Activated naive CD8-positive, alpha-beta T cell treated with anti-CD3 and anti-CD28 coated beads, Interleukin-2, amount 10 ng/mL, durations not matched to agents 7 days and 5 days (primary cell): ENCODE measurements around the gene CDC6. TPM values are rescaled to one million over a fixed set of nuclear protein-coding genes. Genes with fewer than 3 reads are reported as not detected.

ENCODE experiments used
- ATAC-seq: fragments of 150-1000 bp; cut with Tn5 transposase; one replicate; pipeline ENCODE4 v1.10.0; 2021; ENCODE audit warnings: low read depth, moderate library complexity
- POLR2A ChIA-PET: fragments of 350-600 bp; sonication (Branson Sonifier 250); formaldehyde crosslinking; loops from one replicate; lab custom pipeline; 2021; ENCODE audit warnings: antibody characterized with exemption; lab: Charles Lee
- DNase-seq: peaks from one replicate; pipeline ENCODE4 v3.0.0; 2021
- H3K27ac Mint-ChIP-seq: one replicate; pipeline ENCODE4 v1.8.0; 2022; ENCODE audit warnings: mild to moderate bottlenecking, mixed read lengths
- H3K27me3 Mint-ChIP-seq: one replicate; pipeline ENCODE4 v1.8.0; 2022; ENCODE audit warnings: mild to moderate bottlenecking, moderate library complexity, mixed read lengths
- H3K36me3 Mint-ChIP-seq: one replicate; pipeline ENCODE4 v1.8.0; 2021; ENCODE audit warnings: mild to moderate bottlenecking, mixed read lengths
- H3K4me1 Mint-ChIP-seq: one replicate; pipeline ENCODE4 v1.8.0; 2021; ENCODE audit warnings: mixed read lengths
- H3K4me3 Mint-ChIP-seq: one replicate; pipeline ENCODE4 v1.8.0; 2022; ENCODE audit warnings: mild to moderate bottlenecking, moderate library complexity, mixed read lengths
- H3K9me3 Mint-ChIP-seq: one replicate; pipeline ENCODE4 v1.8.0; 2021; ENCODE audit warnings: mixed read lengths
- total RNA-seq, 2 experiments: library from RNA; stranded (reverse); gene quantifications; one replicate each; pipeline ENCODE4 v1.2.3, GENCODE V29; 2021

CDC6 gene
- total RNA-seq, 2 experiments from 2014 or later, result 67.9 to 75.2 TPM

- Mint-ChIP-seq H3K4me1 (peaks cover 65% of the 10 kb centered on the region), H3K36me3 (peaks cover 34% of the 10 kb centered on the region), H3K27me3 (no peaks in the 10 kb centered on the region), H3K4me3 (peak overlapping the region; percentile 84), H3K27ac (peak overlapping the region; percentile 73), H3K9me3 (peaks cover 1% of the 10 kb centered on the region)
- DNase-seq, result no peak
- POLR2A ChIA-PET, result interaction anchor here (8.7 kb wide), 1 partner anchor 17 kb away, joined by 170 read pairs; no protein-coding TSS in a partner anchor
- no peak for ATAC-seq
Measured at GRCh38 chr17:40342504-40343218, 55.0 kb downstream of the CDC6 start.

GRCh38 chr17:40343219-40344119 is 55.8 kb downstream of the CDC6 start:
- peaks cover 65% of the 10 kb centered on the region for H3K4me1 Mint-ChIP-seq
- no peak for DNase-seq
- H3K4me3 Mint-ChIP-seq, result peak overlapping the region; percentile 84
- no peak for ATAC-seq
- H3K27ac Mint-ChIP-seq, result peak overlapping the region; percentile 60
- no peaks in the 10 kb centered on the region for H3K9me3 Mint-ChIP-seq
- POLR2A ChIA-PET, result interaction anchor here (1.3 to 8.7 kb wide), 2 partner anchors 18 to 28 kb away, joined by 3 to 170 read pairs; no protein-coding TSS in a partner anchor
- no peaks in the 10 kb centered on the region for H3K27me3 Mint-ChIP-seq
- peaks cover 30% of the 10 kb centered on the region for H3K36me3 Mint-ChIP-seq

GRCh38 chr17:40344421-40345160 is 56.9 kb downstream of the CDC6 start:
- POLR2A ChIA-PET, result interaction anchor here (0.5 to 8.7 kb wide), 7 partner anchors 18 to 1344 kb away, joined by 3 to 170 read pairs (median 3); partner anchors contain the start of genes EIF1 and TOP2A
- Mint-ChIP-seq H3K9me3 (no peaks in the 10 kb centered on the region), H3K4me3 (peak overlapping the region; percentile 68), H3K4me1 (peaks cover 65% of the 10 kb centered on the region), H3K27ac (peak overlapping the region; percentile 56), H3K27me3 (no peaks in the 10 kb centered on the region), H3K36me3 (peaks cover 32% of the 10 kb centered on the region)
- no peak for DNase-seq
- no peak for ATAC-seq

- POLR2A ChIA-PET, result interaction anchor here (0.5 to 8.7 kb wide), 9 partner anchors 17 to 1344 kb away, joined by 3 to 170 read pairs (median 3); partner anchors contain the start of genes EIF1 and TOP2A
- Mint-ChIP-seq H3K27me3 (no peaks in the 10 kb centered on the region), H3K27ac (peak overlapping the region; percentile 56), H3K36me3 (peaks cover 29% of the 10 kb centered on the region), H3K4me3 (peak overlapping the region; percentile 68), H3K9me3 (no peaks in the 10 kb centered on the region), H3K4me1 (peaks cover 63% of the 10 kb centered on the region)
- ATAC-seq (peak; percentile 27), DNase-seq (no peak)
Measured at GRCh38 chr17:40345161-40345993, 57.7 kb downstream of the CDC6 start.

GRCh38 chr17:40345994-40346764 is 58.5 kb downstream of the CDC6 start:
- Mint-ChIP-seq H3K27ac (peak overlapping the region; percentile 77), H3K4me1 (peaks cover 57% of the 10 kb centered on the region), H3K4me3 (peak overlapping the region; percentile 67), H3K36me3 (peaks cover 25% of the 10 kb centered on the region), H3K9me3 (no peaks in the 10 kb centered on the region), H3K27me3 (no peaks in the 10 kb centered on the region)
- no peak for ATAC-seq
- POLR2A ChIA-PET, result interaction anchor here (1.1 to 8.7 kb wide), 7 partner anchors 16 to 195 kb away, joined by 3 to 170 read pairs (median 4); partner anchors contain the start of gene TOP2A
- DNase-seq, result no peak

- Mint-ChIP-seq H3K4me1 (peaks cover 57% of the 10 kb centered on the region), H3K36me3 (peaks cover 24% of the 10 kb centered on the region), H3K27me3 (no peaks in the 10 kb centered on the region), H3K4me3 (peak overlapping the region; percentile 67), H3K9me3 (no peaks in the 10 kb centered on the region), H3K27ac (peak overlapping the region; percentile 58)
- DNase-seq, result no peak
- no peak for ATAC-seq
- POLR2A ChIA-PET, result interaction anchor here (0.5 to 1.8 kb wide), 2 partner anchors 40 to 68 kb away, joined by 5 read pairs; no protein-coding TSS in a partner anchor
Measured at GRCh38 chr17:40346765-40347158, 59.1 kb downstream of the CDC6 start.

- Mint-ChIP-seq H3K4me3 (peak overlapping the region; percentile 67), H3K27ac (peak overlapping the region; percentile 66), H3K4me1 (peaks cover 62% of the 10 kb centered on the region), H3K27me3 (no peaks in the 10 kb centered on the region), H3K9me3 (no peaks in the 10 kb centered on the region), H3K36me3 (peaks cover 28% of the 10 kb centered on the region)
- ATAC-seq (no peak), DNase-seq (no peak)
- POLR2A ChIA-PET, result interaction anchor here (0.5 to 1.0 kb wide), 4 partner anchors 25 to 67 kb away, joined by 3 to 5 read pairs (median 4); no protein-coding TSS in a partner anchor
Measured at GRCh38 chr17:40347319-40348135, 59.8 kb downstream of the CDC6 start.

- Mint-ChIP-seq H3K9me3 (no peaks in the 10 kb centered on the region), H3K36me3 (peaks cover 23% of the 10 kb centered on the region), H3K4me3 (peak overlapping the region; percentile 67), H3K27me3 (no peaks in the 10 kb centered on the region), H3K4me1 (peaks cover 63% of the 10 kb centered on the region), H3K27ac (peak overlapping the region; percentile 66)
- DNase-seq (no peak), ATAC-seq (no peak)
- POLR2A ChIA-PET, result interaction anchor here (0.9 to 1.0 kb wide), 2 partner anchors 38 to 60 kb away, joined by 4 read pairs; no protein-coding TSS in a partner anchor
Measured at GRCh38 chr17:40348136-40348504, 60.4 kb downstream of the CDC6 start.

GRCh38 chr17:40348562-40349476 is 61.1 kb downstream of the CDC6 start:
- Mint-ChIP-seq H3K4me3 (no peak overlapping the region), H3K4me1 (peaks cover 56% of the 10 kb centered on the region), H3K9me3 (no peaks in the 10 kb centered on the region), H3K36me3 (peaks cover 17% of the 10 kb centered on the region), H3K27me3 (no peaks in the 10 kb centered on the region), H3K27ac (peak overlapping the region; percentile 73)
- no peak for DNase-seq
- POLR2A ChIA-PET, result interaction anchor here (0.9 kb wide), 1 partner anchor 60 kb away, joined by 4 read pairs; no protein-coding TSS in a partner anchor
- no peak for ATAC-seq

- peaks cover 49% of the 10 kb centered on the region for H3K4me1 Mint-ChIP-seq
- peaks cover 19% of the 10 kb centered on the region for H3K36me3 Mint-ChIP-seq
Measured at GRCh38 chr17:40349477-40349894, 61.8 kb downstream of the CDC6 start.

More at GRCh38 chr17:40349477-40349894, 61.8 kb downstream of the CDC6 start:
- Mint-ChIP-seq H3K27me3 (no peaks in the 10 kb centered on the region), H3K4me3 (no peak overlapping the region), H3K9me3 (no peaks in the 10 kb centered on the region), H3K27ac (peak overlapping the region; percentile 73)
- POLR2A ChIA-PET, result no interaction called here
- no peak for ATAC-seq
- no peak for DNase-seq
